Activated T-helper 1 cell treated with anti-CD3 and anti-CD28 coated beads, Interleukin-2, amount 50 U/mL, for 16 hours (primary cell): Measurements from ENCODE around the gene JADE2.
A peak's percentile ranks its signal among the peaks of the same experiment; 100 is the strongest.
"Not testable (repeated sequence)": the region's sequence is repeated elsewhere in the genome, so short reads cannot be mapped to it uniquely, and the experiment has no call there.

ENCODE experiments used
- DNase-seq, 2 donors: peaks; one replicate each; pipeline ENCODE4 v3.0.0-alpha.2; 2020; ENCODE audit warnings: low read depth in 1 of 2, low spot score in 1 of 2

JADE2 gene

DNA sequence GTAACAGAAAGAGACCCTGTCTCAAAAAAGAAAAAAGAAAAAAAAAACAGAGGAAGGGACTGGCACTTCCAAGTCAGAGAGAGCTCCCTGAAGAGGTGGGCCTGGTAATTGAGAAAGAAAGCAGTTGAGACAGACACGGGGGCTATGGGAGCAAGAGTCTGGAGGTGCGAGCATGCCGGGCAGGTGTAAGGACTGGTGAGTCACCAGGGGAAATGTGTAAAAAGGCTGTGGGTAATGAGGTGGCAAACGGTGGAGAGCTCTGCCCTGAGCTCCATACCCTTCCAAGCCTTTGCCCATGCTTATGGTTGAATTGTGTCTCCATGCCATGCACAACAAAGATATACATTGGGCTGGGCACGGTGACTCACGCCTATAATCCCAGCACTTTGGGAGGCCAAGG is 18.0 kb upstream of the JADE2 start:
- DNase-seq = no peak

DNA sequence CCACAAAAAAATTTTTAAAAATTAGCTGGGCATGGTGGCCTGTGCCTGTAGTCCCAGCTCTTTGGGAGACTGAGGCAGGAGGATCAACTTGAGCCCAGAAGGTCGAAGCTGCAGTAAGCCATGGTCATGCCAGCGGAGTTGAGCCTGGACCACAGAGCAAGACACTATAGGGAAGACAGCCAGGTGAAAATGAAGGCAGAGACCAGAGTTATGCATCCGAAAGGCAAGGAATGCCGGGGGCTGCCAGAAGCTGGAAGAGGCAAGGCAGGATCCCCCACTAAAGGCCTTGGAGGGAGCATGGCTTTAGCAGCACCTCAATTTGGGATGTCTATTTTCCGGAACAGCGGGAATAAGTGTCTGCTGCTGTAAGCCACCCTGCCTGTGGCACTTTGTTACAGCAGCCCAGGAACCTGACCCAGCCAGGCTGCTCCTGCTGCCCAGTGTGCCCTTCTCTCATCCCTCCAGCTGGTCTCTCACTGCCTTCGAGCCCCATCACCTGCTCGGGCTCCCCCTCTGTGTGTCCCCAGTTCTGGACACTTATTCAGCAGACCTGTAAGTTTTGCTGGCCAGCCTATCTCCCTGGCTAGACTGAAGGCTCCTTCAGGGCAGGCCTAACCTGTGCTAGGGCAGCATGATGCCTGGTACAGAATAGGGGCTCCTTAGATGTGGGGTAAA is 16.8 kb upstream of the JADE2 start:
- DNase-seq = no peak

DNA sequence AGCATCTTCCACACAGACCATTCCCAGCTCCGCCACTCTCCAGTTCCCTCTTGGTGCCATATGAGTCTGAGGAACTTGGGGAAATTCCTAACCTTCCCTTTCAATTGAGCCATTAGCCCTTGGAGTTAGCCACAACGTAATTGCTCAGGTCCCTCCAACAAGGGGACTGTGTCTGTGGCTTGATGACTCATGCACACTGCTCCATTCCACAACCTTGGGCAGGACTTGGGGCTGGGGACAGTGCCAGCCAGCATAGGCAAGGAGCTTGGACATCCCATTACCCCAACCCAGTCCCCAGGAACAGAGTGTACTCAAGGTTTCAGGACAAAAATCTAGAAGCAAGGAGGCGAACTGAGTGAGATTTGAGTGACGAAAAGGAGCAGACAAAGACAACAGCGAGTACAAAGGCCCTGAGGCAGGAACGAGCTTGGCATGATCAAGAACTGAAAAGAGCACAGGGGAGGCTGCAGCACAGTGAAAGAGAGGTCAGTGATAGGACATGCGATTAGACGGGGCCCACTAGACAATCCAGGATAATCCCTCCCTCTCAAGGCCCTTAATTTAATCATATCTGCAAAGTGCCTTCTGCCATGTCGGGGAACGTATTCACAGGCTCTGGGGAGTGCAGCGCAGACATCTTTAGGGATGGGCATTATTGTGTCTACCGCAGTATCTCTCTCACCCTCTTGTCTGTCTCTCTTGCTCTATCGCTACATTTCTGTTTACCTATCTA is 16.0 kb upstream of the JADE2 start:
- DNase-seq = no peak

DNA sequence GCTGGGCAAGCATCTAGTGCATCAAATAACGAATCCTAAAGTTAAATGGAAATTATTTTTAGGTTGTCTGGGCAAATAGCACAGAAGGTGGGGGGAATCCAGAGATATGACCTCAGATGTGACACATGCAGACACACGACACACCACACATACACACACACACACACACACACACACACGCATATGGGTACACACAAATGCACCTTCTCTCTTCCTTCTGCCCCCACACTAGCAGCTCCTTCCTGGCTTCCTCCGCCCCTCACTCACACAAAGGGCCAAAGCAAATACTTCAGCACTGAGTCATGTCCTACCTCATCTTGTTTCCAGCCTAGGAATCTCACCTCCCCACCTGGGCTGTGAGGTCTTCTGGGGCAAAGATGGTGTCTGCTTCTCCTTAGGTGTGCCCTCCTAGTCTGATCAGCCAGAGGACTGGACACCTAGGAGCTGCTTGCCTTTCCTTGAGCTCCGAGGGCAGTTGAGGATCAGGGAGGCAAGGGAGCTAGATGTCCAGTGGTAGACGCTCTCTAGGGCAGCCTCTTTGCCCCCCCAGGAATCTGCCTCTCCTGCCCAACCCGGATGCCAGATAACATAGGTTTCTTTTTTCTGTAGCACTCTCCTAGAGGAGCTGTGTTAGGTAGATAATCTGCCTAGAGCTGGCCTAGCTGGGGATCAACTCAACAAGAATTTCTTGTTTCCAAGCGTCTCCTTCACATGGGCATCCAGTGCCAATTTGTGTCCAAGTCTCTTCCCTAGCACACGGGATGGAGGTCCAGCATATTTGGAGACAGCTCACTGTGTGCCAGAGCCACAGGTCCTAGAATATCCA is 14.3 kb upstream of the JADE2 start:
- DNase-seq = peak in 1 of 2 donors; percentile 27

DNA sequence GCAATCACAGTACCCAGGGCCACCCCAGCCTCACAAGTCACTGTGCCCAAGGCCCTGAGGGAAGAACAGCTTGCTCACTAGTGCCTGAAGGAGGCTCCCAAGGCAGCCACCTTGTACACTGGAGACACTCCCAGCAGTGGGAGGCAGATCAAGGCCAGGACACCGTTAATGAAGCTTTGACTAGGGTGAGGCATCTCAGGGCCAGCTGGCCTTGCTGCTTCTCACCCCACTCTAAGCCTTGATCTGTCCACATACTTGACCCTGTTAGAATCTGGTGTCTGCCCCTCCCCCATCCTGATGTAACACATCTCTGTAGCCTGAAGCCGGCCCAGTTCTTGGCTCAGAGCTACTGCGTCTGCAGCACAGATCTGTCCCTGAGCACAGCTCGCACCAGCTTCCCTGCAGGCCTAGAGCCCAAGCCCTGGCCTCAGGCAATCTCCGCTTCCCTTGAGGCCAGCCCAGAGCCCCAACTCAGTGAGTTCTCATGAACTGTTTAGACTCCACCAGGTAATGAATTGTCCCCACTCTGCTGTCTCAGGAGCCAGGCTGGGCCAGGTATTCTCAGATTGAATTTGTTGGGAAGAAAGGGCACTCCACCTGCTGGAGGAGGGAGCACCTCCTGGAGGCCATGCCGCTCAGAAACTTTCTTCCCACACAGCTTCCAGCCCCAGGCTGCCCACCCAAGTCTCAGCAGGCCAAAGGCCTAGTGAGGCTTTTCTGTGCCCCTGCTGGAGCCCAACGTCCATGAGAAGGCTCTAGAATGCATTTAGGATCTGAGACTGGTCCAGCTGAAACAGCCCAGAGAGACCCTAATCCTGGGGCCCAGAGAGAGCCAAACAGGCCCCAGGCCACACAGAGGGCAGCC is 13.4 kb upstream of the JADE2 start:
- DNase-seq = no peak

DNA sequence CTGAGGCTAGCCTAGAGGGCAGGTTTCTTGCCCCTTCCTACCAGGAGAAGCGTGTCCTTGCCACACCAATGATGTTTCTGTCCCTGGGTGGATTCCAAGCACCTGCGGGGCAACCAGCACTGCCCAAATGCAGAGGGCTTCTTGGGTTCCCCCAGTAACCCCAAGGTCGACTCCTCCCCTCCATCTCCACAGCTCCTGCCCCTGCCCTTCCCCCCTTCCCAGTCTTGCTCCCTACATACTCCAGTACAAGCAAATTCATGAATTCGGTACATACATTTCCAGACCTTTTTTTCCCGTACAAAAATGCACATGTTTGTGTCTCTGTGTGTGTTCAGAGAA is 12.8 kb upstream of the JADE2 start:
- DNase-seq = no peak

DNA sequence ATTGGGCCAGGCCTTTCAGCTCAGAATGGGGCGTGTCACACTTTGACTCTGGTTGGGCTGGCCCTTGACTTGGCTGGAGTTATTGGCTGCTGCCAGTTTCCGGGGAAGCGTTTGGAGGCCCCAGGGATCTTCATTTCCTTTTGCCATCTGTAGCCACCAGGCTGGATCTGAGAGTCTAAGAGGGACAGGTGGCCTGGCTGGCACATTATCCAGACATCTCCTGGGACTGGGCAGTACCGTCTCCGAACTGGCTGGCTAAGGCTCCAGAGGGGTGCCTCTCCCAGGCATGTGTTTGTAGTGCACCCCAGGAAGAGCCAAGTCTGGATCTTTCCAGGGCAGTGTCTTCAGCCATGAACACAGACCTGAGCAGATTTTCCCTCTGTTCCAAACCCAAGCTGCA is 9.7 kb upstream of the JADE2 start:
- DNase-seq = no peak

DNA sequence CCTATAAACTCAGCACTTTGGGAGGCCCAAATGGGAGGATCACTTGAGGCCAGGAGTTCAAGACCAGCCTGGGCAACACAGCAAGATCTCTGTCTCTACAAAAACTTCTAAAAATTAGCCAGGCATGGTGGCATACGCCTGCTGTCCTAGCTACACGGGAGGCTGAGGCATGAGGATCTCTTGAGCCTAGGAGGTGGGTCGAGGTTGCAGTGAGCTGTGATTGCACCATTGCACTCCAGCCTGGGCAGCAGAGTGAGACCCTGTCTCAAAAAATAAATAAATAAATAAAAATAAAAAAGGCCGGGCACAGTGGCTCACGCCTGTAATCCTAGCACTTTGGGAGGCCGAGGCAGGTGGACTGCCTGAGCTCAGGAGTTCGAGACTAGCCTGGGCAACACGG is 8.5 kb upstream of the JADE2 start:
- not testable (repeated sequence) for DNase-seq

DNA sequence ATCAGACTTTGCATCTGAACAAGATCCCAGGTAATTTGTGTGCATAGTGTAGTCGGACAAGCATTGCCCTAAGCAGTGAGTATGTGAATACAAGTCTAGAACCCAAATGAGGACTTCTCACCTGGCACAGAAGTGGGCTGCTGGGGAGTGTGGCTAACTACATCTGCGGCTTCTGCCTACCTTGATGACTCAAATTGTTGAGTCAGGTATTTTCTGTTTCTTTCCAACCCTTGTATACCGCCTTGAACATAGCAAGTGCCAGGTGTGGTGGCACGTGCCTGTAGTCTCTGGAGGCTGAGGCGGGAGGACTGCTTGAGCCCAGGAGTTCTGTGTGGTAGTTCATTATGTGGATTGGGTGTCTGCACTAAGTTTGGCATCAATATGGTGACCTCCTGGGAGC is 7.9 kb upstream of the JADE2 start:
- no peak for DNase-seq

DNA sequence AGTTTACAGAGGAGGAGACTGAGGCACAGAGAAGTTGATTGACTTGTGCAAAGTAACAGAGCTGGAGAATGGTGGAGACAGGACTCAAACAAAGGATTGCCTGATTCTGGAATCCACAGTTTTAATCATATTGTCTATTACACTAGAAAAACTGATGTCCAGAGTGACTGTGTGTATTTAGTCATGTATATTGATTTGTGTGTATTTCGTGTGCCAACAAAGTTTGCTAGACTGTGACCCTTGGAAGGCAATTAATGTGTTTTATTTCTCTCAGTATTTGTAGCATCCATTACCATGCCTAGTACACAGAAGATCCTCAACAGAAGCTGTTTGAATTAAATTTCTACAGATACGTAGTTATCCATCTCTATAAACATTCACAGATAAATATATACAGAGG is 5.5 kb upstream of the JADE2 start:
- DNase-seq = no peak

DNA sequence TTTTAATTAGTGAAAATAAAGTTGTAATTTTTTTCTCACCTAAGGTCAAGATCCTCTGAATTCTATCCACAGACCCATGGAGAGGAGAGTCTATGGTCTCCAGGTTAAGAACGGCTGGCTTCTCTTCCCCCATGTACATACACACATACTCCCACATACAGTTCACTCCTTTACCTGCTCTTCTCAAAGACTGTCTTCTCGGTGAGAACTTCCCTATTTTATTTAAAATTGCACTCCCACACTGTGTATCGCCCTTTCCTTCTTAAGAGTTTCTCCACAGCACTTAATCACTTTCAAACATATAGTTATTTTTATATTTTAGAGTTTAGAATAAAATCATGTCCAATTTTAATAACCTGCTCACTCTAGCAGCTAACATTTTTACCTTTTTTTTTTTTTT is 3.6 kb upstream of the JADE2 start:
- no peak for DNase-seq

DNA sequence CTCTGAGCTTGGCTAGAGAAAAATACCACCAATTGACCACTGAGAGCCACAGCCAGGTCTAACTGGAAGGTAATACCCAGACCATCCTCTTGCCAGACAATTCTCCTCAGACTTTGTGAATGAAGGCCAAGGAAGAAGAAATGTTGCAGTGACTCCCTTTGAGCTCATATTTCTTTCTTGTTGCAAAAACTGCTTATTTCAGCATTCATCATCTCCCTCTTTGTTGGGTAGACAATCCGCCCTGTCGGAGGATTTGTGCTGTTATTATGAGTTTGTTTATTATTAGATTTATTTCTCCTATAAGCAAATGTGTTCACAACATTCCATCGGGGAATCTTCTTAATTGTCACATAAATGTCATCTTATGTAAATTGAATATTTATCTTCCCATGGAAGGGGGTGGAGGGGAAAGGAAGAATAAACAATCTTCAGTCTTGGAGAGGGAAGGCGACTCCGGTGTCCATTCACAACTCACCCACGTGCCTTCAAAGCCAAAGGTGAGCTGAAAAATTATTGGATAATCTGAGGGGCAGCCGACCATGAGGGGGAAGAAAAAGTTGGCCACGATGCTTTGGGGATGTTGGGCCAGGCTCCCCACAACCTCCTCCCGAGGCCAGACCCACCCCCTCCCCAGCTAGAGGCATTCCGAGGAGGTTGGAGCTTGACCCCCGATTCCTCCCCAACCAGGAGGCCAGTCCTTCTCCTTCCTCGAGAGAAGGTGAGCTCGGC is 1.8 kb upstream of the JADE2 start:
- no peak for DNase-seq

DNA sequence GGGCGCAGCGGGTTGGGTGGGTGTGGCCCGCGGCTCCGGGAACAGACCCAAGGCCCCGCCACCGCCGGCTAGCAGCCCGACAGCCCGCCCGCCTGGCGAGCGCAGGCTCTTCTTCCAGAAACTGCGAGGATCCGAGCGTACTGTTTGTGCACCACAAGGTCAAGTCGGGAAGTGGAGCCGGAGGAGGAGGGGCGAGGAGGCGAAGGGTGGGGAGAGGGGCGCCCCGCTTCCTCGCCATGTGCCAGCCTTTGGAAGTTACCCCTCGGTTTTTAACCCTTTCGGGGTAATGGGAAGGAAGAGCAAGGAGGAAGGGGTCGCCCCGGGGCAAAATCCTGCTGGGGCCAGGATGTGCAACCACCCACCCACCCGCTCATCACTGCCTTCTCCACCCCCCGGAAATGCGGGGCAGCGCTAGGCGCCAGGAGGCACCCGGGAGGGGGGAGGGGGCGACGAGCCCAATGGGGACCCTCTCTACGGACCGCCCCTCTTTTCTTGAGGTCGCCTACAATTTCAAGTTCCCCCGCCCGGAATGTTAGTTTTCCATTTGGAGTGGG is 1.1 kb upstream of the JADE2 start:
- DNase-seq = peak; percentile 54 to 58

DNA sequence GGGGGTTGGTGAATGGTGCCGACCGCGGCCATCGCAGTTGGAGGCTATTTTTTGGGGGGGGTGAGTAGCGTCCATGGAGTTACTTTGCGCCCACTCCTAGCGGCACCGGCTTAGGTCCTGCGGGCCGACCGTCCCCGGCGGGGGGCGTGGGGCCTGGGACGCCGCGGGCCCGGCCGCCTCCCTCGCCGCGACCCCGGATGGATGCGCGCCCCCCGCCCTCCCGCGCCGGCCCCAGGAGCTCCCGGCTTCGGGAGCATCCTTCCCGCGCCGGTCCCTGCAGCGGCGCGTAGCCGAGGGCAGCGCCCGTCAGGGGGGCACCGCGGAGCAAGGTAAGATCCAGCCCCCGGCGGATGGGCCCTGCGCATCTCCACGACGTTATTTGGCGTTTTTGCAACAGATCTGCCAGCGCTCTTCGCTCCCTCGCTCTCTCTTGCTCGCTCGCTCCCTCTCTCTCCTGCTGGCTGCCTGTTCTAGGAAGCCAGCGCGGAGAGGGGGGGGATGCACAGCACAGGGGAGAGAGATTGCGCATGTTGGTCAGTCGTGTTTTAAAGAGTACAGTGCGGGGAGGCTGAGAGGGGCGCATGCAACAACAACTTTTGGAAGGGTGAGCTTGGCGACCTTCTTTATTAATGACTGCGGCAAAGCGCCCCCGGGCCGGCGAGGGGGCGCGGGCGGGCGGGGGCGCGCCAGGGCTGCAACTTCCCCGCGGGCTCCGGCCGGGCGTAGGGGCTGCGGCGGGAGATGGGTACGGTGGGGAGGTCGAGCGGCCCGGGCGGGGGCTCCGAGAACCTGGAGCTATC is 413 bp downstream of the JADE2 start:
- DNase-seq = peak; percentile 41 to 42

DNA sequence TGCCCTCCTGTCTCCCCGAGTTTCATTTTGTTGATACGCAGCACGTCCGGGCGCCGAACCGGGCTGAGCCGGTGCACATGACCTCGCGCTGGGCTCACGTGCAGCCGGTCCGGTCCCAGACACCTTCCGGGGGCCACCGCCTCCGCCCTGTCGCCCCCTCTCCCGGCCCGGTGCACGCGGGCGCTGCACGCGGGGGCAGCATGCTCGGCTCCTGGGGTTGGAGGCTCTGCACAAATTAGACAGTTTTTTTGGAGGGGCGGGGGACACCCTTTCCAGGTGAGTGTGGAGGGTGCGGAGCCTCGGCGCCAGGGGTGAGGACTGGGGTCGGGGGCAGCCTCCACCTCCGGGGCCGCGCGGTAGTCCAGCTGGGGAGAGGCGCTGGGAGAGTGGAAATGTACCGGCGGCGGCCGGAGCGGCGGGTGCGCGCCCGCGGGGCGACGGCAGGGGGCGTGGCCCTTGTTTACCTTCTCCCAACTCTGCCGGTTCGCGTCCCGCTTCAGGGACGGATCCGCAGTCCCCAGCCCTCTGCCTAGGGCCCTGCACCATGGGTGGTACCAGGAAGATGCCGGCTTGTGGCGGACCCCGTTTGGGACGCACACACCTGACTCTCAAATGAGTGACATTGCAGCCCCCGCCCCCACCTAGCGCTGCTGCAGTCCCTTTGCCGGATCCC is 1.1 kb downstream of the JADE2 start:
- peak; percentile 45 to 51 for DNase-seq

DNA sequence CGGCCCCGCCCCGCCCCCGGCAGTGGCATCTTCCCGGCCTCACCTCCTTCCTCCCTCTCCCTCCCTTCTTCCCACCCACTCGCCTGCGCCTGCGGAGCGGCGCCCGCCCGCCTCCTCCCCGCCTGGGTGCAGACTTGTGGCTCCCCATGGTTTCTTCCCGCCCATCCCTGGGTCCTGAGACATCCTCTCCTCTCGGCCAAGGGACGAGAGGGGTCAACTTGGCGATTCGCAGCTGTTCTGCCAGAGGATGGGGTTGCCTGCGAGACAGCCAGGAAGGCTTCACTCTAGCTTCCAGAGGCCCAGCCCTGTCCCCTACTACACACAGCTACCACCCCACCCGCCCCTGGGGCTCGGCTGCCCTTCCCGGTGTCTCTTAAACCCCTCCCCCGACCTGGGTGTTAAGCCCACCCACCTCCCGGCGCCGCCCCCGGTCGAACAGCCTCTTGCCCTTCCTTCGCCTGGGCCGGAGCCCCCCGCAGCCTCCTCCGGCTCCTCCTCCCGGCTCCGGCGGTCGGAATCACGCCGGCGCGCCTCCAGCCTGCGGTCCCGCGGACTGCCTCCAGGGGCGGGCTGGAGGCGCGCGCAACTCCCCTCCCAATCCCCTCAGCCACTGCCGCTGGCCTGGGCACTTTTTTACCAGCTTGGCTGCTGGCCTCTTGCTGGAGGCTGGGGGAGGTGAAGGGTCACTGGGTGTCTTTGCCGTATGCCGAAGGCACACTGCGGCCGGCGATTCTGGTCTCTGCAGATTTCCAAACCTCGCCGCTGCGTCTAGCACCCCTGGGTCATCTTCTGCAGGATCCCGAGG is 1.9 kb downstream of the JADE2 start:
- peak; percentile 45 to 57 for DNase-seq

DNA sequence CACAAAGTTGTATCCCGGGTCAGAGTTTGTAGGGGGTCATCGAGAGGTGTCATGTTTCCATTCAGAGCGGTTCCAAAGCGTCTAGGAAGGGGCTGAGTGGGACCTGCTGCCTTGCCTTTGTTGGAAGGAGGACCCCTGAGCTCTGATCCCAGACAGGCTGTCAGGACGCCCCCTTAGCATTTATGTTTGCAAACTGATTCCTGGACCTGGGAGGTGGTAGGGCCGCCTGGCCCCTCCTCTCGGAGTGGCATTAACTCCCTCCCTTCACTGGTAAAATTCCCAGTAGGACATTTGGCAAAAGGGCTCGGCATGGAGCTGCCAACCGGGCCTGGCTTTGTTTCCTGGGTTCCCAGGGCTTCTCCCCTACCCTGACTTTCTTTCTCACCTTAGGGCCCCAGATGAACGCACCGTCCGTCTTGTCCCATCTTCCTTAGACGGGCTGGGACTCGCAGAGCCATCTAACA is 2.5 kb downstream of the JADE2 start:
- DNase-seq = no peak

DNA sequence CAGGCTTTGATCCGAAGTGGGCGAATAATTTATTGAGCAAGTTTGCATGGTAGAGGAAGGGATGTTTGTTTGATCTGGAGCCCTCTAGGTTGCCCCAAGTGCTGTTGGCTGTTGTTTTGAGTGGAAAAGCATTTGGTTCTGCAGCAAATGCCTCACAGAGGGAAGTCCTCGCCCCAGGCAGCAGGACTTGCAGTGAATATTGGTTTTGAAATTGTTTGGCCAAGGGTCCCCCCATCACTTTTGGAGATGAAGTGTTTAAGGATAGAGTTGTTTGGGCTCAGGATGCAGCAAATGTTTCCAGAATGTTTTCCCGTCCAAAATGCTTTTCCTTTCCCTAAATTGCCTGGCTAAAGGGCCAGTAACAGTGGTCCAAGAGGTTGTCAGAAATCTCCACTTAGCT is 3.1 kb downstream of the JADE2 start:
- no peak for DNase-seq
